Measurements from ENCODE around the gene LRRC74B.

Gene LRRC74B

DNA sequence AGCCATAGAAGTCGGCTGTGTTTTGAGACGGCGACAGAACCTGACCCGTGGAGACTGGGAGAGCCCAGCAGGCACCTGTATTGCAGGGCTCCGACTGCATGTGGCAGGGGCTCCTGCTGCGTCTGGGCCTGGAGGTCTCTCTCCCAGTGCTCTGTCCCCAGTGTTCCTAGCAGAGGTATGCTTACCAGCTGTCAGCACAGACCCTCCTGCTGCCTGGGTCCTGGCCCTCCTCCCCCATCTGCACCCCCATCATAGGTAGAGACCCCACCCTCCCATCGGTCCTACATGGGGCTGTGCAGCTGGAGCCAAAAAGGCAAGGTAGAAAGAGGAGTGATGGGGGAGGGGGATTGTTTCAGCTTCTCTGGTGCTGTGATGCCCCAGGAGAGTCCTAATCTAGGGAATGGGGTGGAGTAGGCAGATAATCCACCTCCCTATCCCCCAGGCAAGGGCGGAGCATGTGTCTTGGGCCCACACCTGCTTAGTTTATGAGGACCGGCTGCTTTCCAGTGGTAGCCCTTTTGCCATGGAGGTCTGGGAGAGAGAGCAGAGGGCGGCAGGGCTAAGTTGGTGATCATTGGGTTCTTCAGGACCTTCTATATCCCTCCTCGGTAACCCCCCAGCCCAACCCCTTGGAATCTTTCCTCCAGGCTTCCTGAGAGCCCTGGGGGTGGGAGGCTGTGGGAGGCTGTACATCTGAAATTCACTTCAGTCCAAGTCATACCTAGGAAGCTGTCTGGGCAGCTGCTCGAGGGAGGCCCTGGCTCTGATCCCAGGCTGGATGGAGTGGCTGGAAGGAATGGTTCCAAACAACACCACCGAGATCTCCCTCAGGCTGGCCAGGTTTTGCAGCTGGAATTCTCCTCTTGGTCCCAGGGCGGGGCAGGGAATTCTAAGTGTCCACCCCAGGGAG, 18.7 kb upstream of the LRRC74B start:
- H3K9ac ChIP-seq (ENCODE audit: low read length) = no peak overlapping the region
- H2AFZ ChIP-seq (ENCODE audit: low read length) = no peak overlapping the region
- no peaks in the 10 kb centered on the region; the same call in 1 of the 2 replicates for H3K27me3 ChIP-seq (ENCODE audit: insufficient read depth, low read length)
- no peaks in the 10 kb centered on the region for H3K9me3 ChIP-seq (ENCODE audit: low read length)
- no peak for TF ChIP-seq EZH2 (IDR thresholded peaks at IDR 0.05; ENCODE audit: borderline replicate concordance, low read length)
- TF ChIP-seq, protein P1, sequence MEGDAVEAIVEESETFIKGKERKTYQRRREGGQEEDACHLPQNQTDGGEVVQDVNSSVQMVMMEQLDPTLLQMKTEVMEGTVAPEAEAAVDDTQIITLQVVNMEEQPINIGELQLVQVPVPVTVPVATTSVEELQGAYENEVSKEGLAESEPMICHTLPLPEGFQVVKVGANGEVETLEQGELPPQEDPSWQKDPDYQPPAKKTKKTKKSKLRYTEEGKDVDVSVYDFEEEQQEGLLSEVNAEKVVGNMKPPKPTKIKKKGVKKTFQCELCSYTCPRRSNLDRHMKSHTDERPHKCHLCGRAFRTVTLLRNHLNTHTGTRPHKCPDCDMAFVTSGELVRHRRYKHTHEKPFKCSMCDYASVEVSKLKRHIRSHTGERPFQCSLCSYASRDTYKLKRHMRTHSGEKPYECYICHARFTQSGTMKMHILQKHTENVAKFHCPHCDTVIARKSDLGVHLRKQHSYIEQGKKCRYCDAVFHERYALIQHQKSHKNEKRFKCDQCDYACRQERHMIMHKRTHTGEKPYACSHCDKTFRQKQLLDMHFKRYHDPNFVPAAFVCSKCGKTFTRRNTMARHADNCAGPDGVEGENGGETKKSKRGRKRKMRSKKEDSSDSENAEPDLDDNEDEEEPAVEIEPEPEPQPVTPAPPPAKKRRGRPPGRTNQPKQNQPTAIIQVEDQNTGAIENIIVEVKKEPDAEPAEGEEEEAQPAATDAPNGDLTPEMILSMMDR (IDR thresholded peaks at IDR 0.05; ENCODE audit: low read length) = no peak
- no peak overlapping the region for H3K4me2 ChIP-seq (ENCODE audit: low read length)
- H3F3A ChIP-seq (ENCODE audit: insufficient read depth, low read length) = no peaks in the 10 kb centered on the region
- no peaks in the 10 kb centered on the region for H3K4me1 ChIP-seq (ENCODE audit: insufficient read depth, low read length, severe bottlenecking)
- H3K9me2 ChIP-seq (ENCODE audit: low read depth, low read length) = no peaks in the 10 kb centered on the region
- no peak overlapping the region for H3K4me3 ChIP-seq (ENCODE audit: low read depth, low read length, poor library complexity, severe bottlenecking)
- H3K79me2 ChIP-seq (ENCODE audit: insufficient read depth, low read length) = no peaks in the 10 kb centered on the region
- no peak overlapping the region for H3K27ac ChIP-seq (ENCODE audit: low read depth, low read length, poor library complexity, severe bottlenecking)
- no peaks in the 10 kb centered on the region for H4K20me1 ChIP-seq (ENCODE audit: insufficient read depth, low read length)
- H3K36me3 ChIP-seq (ENCODE audit: insufficient read depth, low read length) = no peaks in the 10 kb centered on the region

DNA sequence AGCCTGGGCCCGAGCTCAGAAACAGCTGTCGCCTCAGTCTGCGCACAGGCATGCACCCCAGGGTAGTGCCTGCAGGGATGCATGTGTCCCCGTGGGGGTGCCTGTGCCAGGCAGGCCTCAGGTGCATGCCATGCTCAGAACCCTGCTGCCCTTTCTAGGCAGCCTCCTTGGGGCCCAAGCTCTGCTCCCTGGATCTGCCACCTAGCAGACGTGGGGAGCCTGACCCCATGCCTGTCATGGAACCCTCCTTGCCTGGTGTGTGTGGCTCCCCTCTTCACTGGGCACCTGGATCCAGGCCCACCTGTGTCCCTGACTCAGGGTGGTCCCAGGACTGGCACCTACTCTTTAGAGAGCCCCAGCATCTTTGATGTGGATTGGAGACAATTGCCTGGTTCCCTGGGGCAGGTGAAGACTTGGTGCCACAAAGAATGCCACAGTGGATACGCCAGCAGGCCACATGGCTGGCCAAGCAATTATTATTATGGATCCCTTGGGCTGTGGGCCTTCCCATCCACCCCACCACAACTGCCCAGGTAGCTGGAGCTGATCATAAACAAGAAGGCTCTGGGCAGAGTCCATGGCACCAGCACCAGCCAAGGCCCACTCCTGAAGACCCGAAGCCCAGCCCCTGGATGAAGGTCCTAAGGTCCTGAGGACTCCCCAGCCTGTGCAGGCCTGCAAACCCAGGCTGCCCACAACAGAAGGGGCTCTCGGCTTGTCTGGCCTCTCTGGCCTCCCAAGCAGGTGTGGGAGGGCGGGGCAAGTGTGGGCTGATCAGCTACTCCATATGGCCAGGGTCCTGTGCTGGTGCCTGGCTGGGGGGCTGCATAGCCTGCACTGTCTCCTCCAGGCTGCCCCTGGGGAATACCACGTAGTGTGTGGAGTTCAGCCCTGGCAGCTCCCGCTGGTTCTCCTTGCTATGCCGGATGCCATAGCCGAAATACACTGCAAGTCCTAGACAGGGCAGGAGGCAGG, 17.2 kb upstream of the LRRC74B start:
- no peaks in the 10 kb centered on the region for H3K79me2 ChIP-seq (ENCODE audit: insufficient read depth, low read length)
- no peak overlapping the region for H2AFZ ChIP-seq (ENCODE audit: low read length)
- H3K4me2 ChIP-seq (ENCODE audit: low read length) = no peak overlapping the region
- no peaks in the 10 kb centered on the region for H3K4me1 ChIP-seq (ENCODE audit: insufficient read depth, low read length, severe bottlenecking)
- no peak overlapping the region for H3K27ac ChIP-seq (ENCODE audit: low read depth, low read length, poor library complexity, severe bottlenecking)
- no peak overlapping the region for H3K9ac ChIP-seq (ENCODE audit: low read length)
- TF ChIP-seq, protein P1 (IDR thresholded peaks at IDR 0.05; ENCODE audit: low read length) = no peak
- no peaks in the 10 kb centered on the region for H4K20me1 ChIP-seq (ENCODE audit: insufficient read depth, low read length)
- no peak overlapping the region for H3K4me3 ChIP-seq (ENCODE audit: low read depth, low read length, poor library complexity, severe bottlenecking)
- H3K36me3 ChIP-seq (ENCODE audit: insufficient read depth, low read length) = no peaks in the 10 kb centered on the region
- 0 out of 2 replicates have a peak, but pooled peaks cover 3% of the 10 kb centered on the region for H3K27me3 ChIP-seq (ENCODE audit: insufficient read depth, low read length)
- H3K9me3 ChIP-seq (ENCODE audit: low read length) = no peaks in the 10 kb centered on the region
- no peaks in the 10 kb centered on the region for H3K9me2 ChIP-seq (ENCODE audit: low read depth, low read length)
- no peaks in the 10 kb centered on the region for H3F3A ChIP-seq (ENCODE audit: insufficient read depth, low read length)

DNA sequence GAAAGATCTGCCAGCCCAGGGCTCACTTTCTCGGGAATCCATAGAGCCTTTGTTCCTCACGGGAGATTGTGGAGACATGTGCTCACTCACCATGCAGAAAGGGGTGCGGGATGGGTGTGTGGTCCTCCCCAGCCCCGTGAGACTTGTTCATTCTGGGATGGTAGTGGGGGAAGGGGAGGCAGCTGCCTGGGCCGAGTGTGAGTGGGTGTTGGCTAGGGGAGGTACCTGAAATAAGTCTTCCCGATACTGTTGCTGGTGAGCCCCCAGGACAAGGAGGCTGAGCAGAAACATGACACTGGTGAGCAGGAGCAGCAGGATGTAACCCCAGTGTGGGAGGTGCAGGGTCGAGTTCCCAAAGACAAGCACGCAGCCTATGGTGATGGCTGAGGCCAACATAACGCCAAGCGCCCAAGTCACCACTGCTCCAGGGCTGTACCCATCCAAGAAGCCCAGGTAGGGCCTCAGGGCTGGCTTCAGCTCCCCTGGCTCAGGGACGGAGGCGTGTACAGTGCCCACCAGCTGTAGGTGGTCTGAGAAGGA, 16.2 kb upstream of the LRRC74B start:
- Histone ChIP-seq H3K79me2 (ENCODE audit: insufficient read depth, low read length) (no peaks in the 10 kb centered on the region), H3K9me2 (ENCODE audit: low read depth, low read length) (no peaks in the 10 kb centered on the region), H3F3A (ENCODE audit: insufficient read depth, low read length) (no peaks in the 10 kb centered on the region), H3K36me3 (ENCODE audit: insufficient read depth, low read length) (no peaks in the 10 kb centered on the region), H3K4me3 (ENCODE audit: low read depth, low read length, poor library complexity, severe bottlenecking) (no peak overlapping the region), H3K9ac (ENCODE audit: low read length) (no peak overlapping the region), H3K9me3 (ENCODE audit: low read length) (no peaks in the 10 kb centered on the region), H3K4me2 (ENCODE audit: low read length) (no peak overlapping the region), H2AFZ (ENCODE audit: low read length) (no peak overlapping the region), H3K27ac (ENCODE audit: low read depth, low read length, poor library complexity, severe bottlenecking) (no peak overlapping the region), H3K27me3 (ENCODE audit: insufficient read depth, low read length) (0 out of 2 replicates have a peak, but pooled peaks cover 6% of the 10 kb centered on the region), H3K4me1 (ENCODE audit: insufficient read depth, low read length, severe bottlenecking) (no peaks in the 10 kb centered on the region), H4K20me1 (ENCODE audit: insufficient read depth, low read length) (no peaks in the 10 kb centered on the region)
- no peak for TF ChIP-seq EZH2 (IDR thresholded peaks at IDR 0.05; ENCODE audit: borderline replicate concordance, low read length)
- TF ChIP-seq, protein P1 (IDR thresholded peaks at IDR 0.05; ENCODE audit: low read length) = no peak
